Motor neuron (in vitro differentiated cells): ENCODE measurements around the gene MEN1. TPM values are rescaled to one million over a fixed set of nuclear protein-coding genes. Genes with fewer than 3 reads are reported as not detected.

ENCODE experiments used
- ATAC-seq, 8 experiments: fragments of 200-7000 bp; cut with Tn5 transposase; replicated peaks in 6 of 8; 2 replicates each; pipeline ENCODE4 v1.8.0; 2021; ENCODE audit warnings: mild to moderate bottlenecking in 8 of 8, moderate library complexity in 8 of 8
- H3K27ac ChIP-seq, 2 donors: fragments of 250-450 bp; sonication (Bioruptor Pico); 2 replicates each; pipeline ENCODE4 v1.9.0; 2021; ENCODE audit warnings: antibody characterized with exemption in 2 of 2, mild to moderate bottlenecking in 2 of 2, moderate library complexity in 1 of 2
- H3K4me1 ChIP-seq, 2 donors: fragments of 250-450 bp; sonication (Bioruptor Pico); replicated peaks in 1 of 2; 2 replicates each; pipeline ENCODE4 v1.6.1; 2021; ENCODE audit warnings: antibody characterized with exemption in 2 of 2, mild to moderate bottlenecking in 2 of 2, moderate library complexity in 1 of 2
- H3K4me3 ChIP-seq, 5 donors: fragments of 250-450 bp; sonication (Bioruptor Pico); 2 replicates each; pipeline ENCODE4 v1.9.0; 2021; ENCODE audit warnings: antibody characterized with exemption in 5 of 5, mild to moderate bottlenecking in 5 of 5, moderate library complexity in 4 of 5
- WGBS, 10 experiments: fragments of 450-650 bp; shearing (Covaris generic); methylation state at CpG; one replicate each; pipeline ENCODE4 v1.0.0; 2022; 5-methylcytosine and 5-hydroxymethylcytosine counted together
- in situ Hi-C, 9 experiments: fragments of 400-800 bp; cut with MboI; loops; one replicate each; pipeline ENCODE4 v1.15.0; 2021; ENCODE audit warnings: low sequenced_read_pairs in 9 of 9, low pct_unique_long_range_greater_than_20kb in 2 of 9; ENCODE audit not compliant: unreplicated experiment in 9 of 9
- total RNA-seq, 8 experiments: library from RNA; unstranded; fragments of 300-600 nt; gene quantifications; 2 replicates each; pipeline versions ENCODE4 v1.2.3 to v1.2.4, GENCODE V29; 2022

Gene MEN1
- total RNA-seq, 8 experiments from 2014 or later, result 12.8 to 28.2 (median 17.3) TPM

- Histone ChIP-seq H3K4me1 (no peaks in the 10 kb centered on the region), H3K4me3 (no peak overlapping the region), H3K27ac (no peak overlapping the region)
- ATAC-seq, result peak in 3 of 8 experiments; percentile 8 to 27 (median 9)
- in situ Hi-C loops, result no loop called here
- WGBS, 10 experiments, result 83 to 100% (median 98%) methylated on average over 1 to 3 of the region's 15 CpGs; no CpG with 5 or more reads in 6 of the 10 experiments
These were observed 20.8 kb downstream of the MEN1 start for GRCh38 chr11:64789331-64790204.

- Histone ChIP-seq H3K4me3 (no peak overlapping the region), H3K4me1 (no peaks in the 10 kb centered on the region), H3K27ac (no peak overlapping the region)
- ATAC-seq, result peak in 4 of 8 experiments; percentile 3 to 8 (median 6)
- in situ Hi-C loops, result no loop called here
- 14 to 100% (median 76%) methylated on average over 1 to 5 of the region's 9 CpGs; no CpG with 5 or more reads in 4 of the 10 experiments for whole genome bisulfite sequencing, 10 experiments
These were observed 21.8 kb downstream of the MEN1 start for GRCh38 chr11:64788321-64789215.

GRCh38 chr11:64787526-64788320, 22.6 kb downstream of the MEN1 start:
- H3K4me1 ChIP-seq, result no peaks in the 10 kb centered on the region
- ATAC-seq, result peak; percentile 25 to 90 (median 41)
- no peak overlapping the region for H3K4me3 ChIP-seq
- no peak overlapping the region for H3K27ac ChIP-seq
- in situ Hi-C loops, result no loop called here
- 22 to 100% (median 42%) methylated on average over 1 to 9 of the region's 15 CpGs; no CpG with 5 or more reads in 1 of the 10 experiments for WGBS, 10 experiments

- Histone ChIP-seq H3K27ac (no peak overlapping the region), H3K4me3 (no peak overlapping the region), H3K4me1 (no peaks in the 10 kb centered on the region)
- in situ Hi-C loops, result no loop called here
- ATAC-seq, result no peak
- 17 to 100% (median 87%) methylated on average over 1 to 7 of the region's 10 CpGs; no CpG with 5 or more reads in 2 of the 10 experiments for WGBS, 10 experiments
These were observed 24.0 kb downstream of the MEN1 start for GRCh38 chr11:64786308-64786707.

GRCh38 chr11:64784813-64785581, 25.4 kb downstream of the MEN1 start:
- in situ Hi-C loops, result no loop called here
- WGBS, 10 experiments, result 75 to 95% (median 88%) methylated on average over 1 to 12 of the region's 12 CpGs
- no peak overlapping the region for H3K27ac ChIP-seq
- no peaks in the 10 kb centered on the region for H3K4me1 ChIP-seq
- ATAC-seq, result no peak
- no peak overlapping the region for H3K4me3 ChIP-seq

GRCh38 chr11:64778473-64779298, 31.7 kb downstream of the MEN1 start, which contains the start of gene SF1:
Gene SF1 (minus strand): TSS chr11:64778542. CDS start chr11:64778392, 150 bp downstream.
- peak within 1 kb of the TSS; percentile 97 to 99 for H3K27ac ChIP-seq
- WGBS, 10 experiments, result 0 to 1% (median 0%) methylated on average over 2 to 29 of the region's 80 CpGs
- in situ Hi-C loops, result no loop called here

GRCh38 chr11:64778223-64778472, 32.2 kb downstream of the MEN1 start:
- Histone ChIP-seq H3K27ac (peak overlapping the region; percentile 97 to 99), H3K4me3 (peak overlapping the region; percentile 65 to 96 (median 93)), H3K4me1 (peaks cover 13 to 16% of the 10 kb centered on the region in 2 donors)
- WGBS, 10 experiments, result no CpG with 5 or more reads among the region's 28 CpGs
- in situ Hi-C loops, result no loop called here
- ATAC-seq, result peak in 3 of 8 experiments; percentile 0 to 6 (median 3)

More at GRCh38 chr11:64778473-64779298, 31.7 kb downstream of the MEN1 start, which contains the start of gene SF1:
- ATAC-seq, result peak; percentile 83 to 92 (median 90)
- peaks cover 13 to 16% of the 10 kb centered on the region in 2 donors for H3K4me1 ChIP-seq
- peak within 1 kb of the TSS; percentile 65 to 96 (median 93) for H3K4me3 ChIP-seq

GRCh38 chr11:64777449-64778222, 32.7 kb downstream of the MEN1 start:
- Histone ChIP-seq H3K4me1 (peaks cover 13 to 16% of the 10 kb centered on the region in 2 donors), H3K27ac (peak overlapping the region; percentile 97 to 99), H3K4me3 (peak overlapping the region; percentile 65 to 96 (median 93))
- in situ Hi-C loops, result no loop called here
- ATAC-seq, result peak; percentile 0 to 14 (median 6)
- 0% methylated on average over 1 to 3 of the region's 98 CpGs; no CpG with 5 or more reads in 6 of the 10 experiments for WGBS, 10 experiments

GRCh38 chr11:64776875-64777274, 33.5 kb downstream of the MEN1 start:
- in situ Hi-C loops, result no loop called here
- peaks cover 13 to 16% of the 10 kb centered on the region in 2 donors for H3K4me1 ChIP-seq
- ATAC-seq, result no peak
- 0 to 63% (median 33%) methylated on average over 1 to 3 of the region's 3 CpGs; no CpG with 5 or more reads in 2 of the 10 experiments for WGBS, 10 experiments
- H3K27ac ChIP-seq, result no peak overlapping the region
- H3K4me3 ChIP-seq, result peak overlapping the region; percentile 65 to 96 (median 93)

- WGBS, 10 experiments, result 43 to 94% (median 88%) methylated on average over 3 to 6 of the region's 6 CpGs; no CpG with 5 or more reads in 1 of the 10 experiments
- in situ Hi-C loops, result no loop called here
- H3K27ac ChIP-seq, result no peak overlapping the region
These were observed 33.9 kb downstream of the MEN1 start for GRCh38 chr11:64776425-64776824.

More at GRCh38 chr11:64776425-64776824, 33.9 kb downstream of the MEN1 start:
- Histone ChIP-seq H3K4me1 (peaks cover 13 to 16% of the 10 kb centered on the region in 2 donors), H3K4me3 (peak overlapping the region in 3 of 5 donors; percentile 74 to 96 (median 95))
- no peak for ATAC-seq
